GM18867 (cell line): ENCODE data around the gene UBTD1.

Experiments
- ATAC-seq: cut with Tn5 transposase; IDR thresholded peaks from one replicate; pipeline ENCODE4 v1.9.1; 2021; ENCODE audit warnings: mild to moderate bottlenecking, moderate library complexity; ENCODE audit not compliant: unreplicated experiment

The UBTD1 gene

DNA sequence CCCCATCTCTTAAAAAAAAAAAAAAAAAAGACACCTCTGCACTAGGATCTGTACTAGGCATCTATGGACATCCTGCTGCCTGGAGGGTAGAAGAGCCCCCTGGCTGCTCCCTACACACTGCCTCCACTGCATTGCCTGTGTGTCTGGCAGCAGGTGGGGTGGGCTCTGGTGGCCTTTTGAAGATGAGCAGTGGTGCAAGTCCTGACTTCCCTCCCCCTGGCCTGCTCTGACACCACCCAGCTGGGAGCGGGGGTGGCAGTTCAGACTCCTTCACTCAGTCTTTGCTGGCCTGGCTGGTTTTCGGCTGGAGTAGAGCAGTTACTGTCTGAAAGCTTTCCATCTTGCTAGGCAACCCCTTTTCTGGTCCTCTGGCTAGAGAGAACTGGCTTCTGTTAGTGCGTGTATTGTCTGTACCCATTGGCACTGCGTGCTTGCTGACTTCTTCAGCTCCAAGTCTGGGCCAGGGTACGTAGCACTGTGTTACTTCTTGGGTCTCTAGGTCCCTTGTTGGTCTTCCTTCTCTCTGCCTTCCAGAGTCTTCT, 108.4 kb downstream of the UBTD1 start:
- no peak for ATAC-seq

DNA sequence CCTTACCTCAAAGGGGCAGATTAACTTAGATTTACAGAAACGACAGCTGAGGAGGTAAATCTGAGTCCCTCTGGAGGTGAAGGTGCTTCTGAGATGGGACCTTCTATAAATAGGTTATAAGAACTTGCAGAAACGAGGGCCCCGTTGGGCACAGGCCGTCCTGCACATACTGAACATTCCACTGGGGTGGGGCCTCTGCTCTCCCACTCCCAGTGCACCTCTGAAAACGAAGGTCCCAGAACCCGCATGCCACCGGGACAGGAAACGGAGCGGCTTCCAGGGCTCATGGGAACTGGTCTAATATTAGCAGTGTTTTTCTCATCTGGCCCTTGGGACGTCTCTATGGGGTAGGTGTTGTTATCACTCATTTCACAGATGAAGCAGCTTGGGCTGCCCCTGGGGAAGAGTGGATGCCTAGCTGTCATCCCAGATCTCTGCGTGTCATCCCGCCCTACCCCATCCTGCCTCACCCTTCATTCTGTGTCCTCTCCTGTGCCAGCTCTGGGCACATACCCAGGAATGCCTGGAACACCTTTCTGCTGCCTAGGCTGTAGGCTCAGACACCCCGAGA, 110.4 kb downstream of the UBTD1 start:
- no peak for ATAC-seq

DNA sequence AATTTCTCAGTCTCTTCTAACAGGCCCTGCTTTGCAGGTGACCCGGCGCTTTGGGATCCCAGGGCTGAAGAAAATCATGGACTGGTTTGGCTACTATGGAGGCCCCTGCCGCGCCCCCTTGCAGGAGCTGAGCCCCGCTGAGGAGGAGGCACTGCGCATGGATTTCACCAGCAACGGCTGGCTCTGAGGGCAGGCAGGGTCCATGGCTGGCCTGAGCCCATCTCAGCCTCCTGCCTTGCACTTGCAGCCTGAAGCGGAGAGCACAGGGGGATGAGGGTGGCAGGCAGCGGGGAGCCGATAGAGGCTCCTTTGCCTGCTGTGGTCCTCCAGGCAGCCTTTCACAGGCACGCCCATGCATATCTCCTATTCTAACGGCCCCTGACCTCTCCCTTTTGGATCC, 112.7 kb downstream of the UBTD1 start:
- ATAC-seq = no peak

DNA sequence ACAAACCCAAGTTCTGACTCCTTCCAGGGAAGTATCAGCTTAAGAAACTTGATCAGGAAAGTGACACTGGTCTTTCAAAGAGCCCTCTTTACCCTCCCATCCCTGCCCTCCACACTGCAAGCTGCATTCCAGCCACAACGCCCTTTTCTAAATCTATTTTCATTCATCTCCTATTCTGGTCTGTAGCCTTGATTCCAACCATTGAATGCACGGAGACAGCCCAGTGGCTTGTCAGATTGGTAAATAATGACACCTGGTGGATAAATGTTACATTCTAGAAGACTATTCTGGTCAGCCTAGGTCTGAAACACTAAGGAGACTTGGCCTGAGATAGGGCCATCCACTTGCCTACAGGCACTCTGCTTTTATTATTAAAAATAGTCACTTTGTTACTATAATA, 113.7 kb downstream of the UBTD1 start:
- ATAC-seq = no peak

DNA sequence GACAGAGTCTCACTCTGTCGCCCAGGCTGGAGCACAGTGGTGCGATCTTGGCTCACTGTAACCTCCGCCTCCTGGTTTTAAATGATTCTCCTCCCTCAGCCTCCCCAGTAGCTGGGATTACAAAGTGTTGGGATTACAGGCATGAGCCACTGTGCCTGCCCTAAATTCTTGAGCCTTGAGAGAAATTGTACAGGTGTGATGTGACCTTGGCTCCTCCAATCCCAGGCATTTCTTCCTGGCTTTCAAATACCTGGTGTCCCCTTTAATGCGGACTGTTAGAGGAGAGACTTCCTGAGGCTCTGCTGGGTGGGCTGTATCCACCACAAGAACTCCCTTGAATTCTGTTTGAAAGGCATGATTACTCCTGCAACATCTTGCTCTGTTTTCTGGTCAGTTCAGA, 119.6 kb downstream of the UBTD1 start:
- no peak for ATAC-seq

DNA sequence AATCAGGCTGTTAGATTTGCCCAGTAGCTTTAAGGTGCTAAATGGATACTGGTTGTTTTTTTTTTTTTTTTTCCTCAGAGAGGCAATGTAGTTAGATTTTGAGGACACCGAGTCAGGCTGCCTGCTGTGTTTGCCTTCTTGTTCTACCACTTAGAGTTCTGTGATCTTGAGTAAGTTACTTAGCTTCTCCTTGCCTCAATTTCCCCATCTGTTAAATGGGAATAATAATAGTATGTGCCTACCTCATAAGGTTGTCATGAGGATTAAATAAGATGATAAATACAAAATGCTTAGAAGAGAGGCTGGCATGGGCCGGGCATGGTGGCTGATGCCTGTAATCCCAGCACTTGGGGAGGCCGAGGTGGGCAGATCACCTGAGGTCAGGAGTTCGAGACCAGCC, 120.0 kb downstream of the UBTD1 start:
- ATAC-seq = no peak
